Stomach (tissue), 9 donors: ENCODE data around the gene HTR2B. TPM values are rescaled to one million over a fixed set of nuclear protein-coding genes. Genes with fewer than 3 reads are reported as not detected.

ENCODE experiments used
- DNase-seq, 2 donors: peaks; one replicate each; pipeline versions ENCODE4 v3.0.0 to v3.0.0-alpha.2; 2013 to 2019
- H3K27ac ChIP-seq, 5 donors: fragments of 200-600 bp in 4 of 5; sonication (generic) in 4 of 5; one replicate each; pipeline ENCODE4 v1.5.1; 2013 to 2019; ENCODE audit warnings: mild to moderate bottlenecking in 1 of 5, moderate library complexity in 1 of 5
- H3K27me3 ChIP-seq, 3 donors: fragments of 200-600 bp; sonication (generic); one replicate each; pipeline ENCODE4 v1.5.1; 2017 to 2019; ENCODE audit warnings: mixed run types in 1 of 3
- H3K36me3 ChIP-seq, 4 donors: fragments of 200-600 bp; sonication (generic); 1 replicate in 3 of 4; 2 replicates in 1 of 4; pipeline ENCODE4 v1.5.1; 2016 to 2019
- H3K4me1 ChIP-seq, 4 donors: fragments of 200-600 bp; sonication (generic); one replicate each; pipeline ENCODE4 v1.5.1; 2016 to 2019
- H3K4me3 ChIP-seq, 4 donors: fragments of 200-600 bp; sonication (generic) in 3 of 4; one replicate each; pipeline ENCODE4 v1.5.1; 2016 to 2019; ENCODE audit warnings: mild to moderate bottlenecking in 1 of 4
- H3K9me3 ChIP-seq, 4 donors: fragments of 200-600 bp; sonication (generic); one replicate each; pipeline ENCODE4 v1.5.1; 2016 to 2019
- CTCF ChIP-seq, 7 experiments: fragments of 450-650 bp in 4 of 7; fragments of 200-600 bp in 3 of 7; sonication (generic) in 3 of 7; IDR thresholded peaks; one replicate each; pipeline ENCODE4 v1.5.1; 2016 to 2019; ENCODE audit warnings: antibody characterized with exemption in 7 of 7, control low read depth in 2 of 7, mild to moderate bottlenecking in 1 of 7
- EP300 ChIP-seq: sonication (generic); formaldehyde crosslinking; IDR thresholded peaks from one replicate; pipeline ENCODE4 v1.6.1; 2017; ENCODE audit warnings: antibody characterized with exemption
- POLR2A ChIP-seq, 4 donors: fragments of 450-650 bp; IDR thresholded peaks; one replicate each; pipeline ENCODE4 v1.6.1; 2016; ENCODE audit warnings: antibody characterized with exemption in 4 of 4, control low read depth in 2 of 4, mild to moderate bottlenecking in 1 of 4, moderate library complexity in 1 of 4
- POLR2AphosphoS5 ChIP-seq, 3 donors: sonication (generic); formaldehyde crosslinking; IDR thresholded peaks; one replicate each; pipeline ENCODE4 v1.6.1; 2016; ENCODE audit warnings: antibody characterized with exemption in 3 of 3
- WGBS, 5 donors: extraction: QIAGEN DNeasy Blood & Tissue Kit in 3 of 5; methylation state at CpG; one replicate each; pipeline versions ENCODE4 v1.1.5 to v1.1.7; 2013 to 2018; 5-methylcytosine and 5-hydroxymethylcytosine counted together
- intact Hi-C: fragments of 100-400 bp; cut with DNase I; formaldehyde crosslinking; loops from one replicate; pipeline ENCODE4 v1.15.1; 2023; ENCODE audit warnings: low total_unique reads
- polyA plus RNA-seq, 3 donors: library from polyadenylated mRNA; stranded (reverse); fragments of 200-250 nt; gene quantifications; one replicate each; pipeline ENCODE4 v1.2.3, GENCODE V29; 2013
- total RNA-seq, 5 donors: library from RNA; depleted of rRNA; stranded (reverse); fragments of >200 nt; gene quantifications; one replicate each; pipeline versions ENCODE4 v1.1.0 to v1.2.3, GENCODE V29; 2014 to 2016
- donor health status: healthy with polysubstance abuse.
- donor health status: Bipolar disorder and iron deficiency.
- donor health status: healthy.

HTR2B gene
- total and polyA plus RNA-seq, 8 donors, result 0.35 to 32.1 (median 1.3) TPM; not detected in 3

- Histone ChIP-seq H3K27me3 (no peaks in the 10 kb centered on the region), H3K27ac (no peak overlapping the region), H3K4me3 (no peak overlapping the region), H3K36me3 (no peaks in the 10 kb centered on the region), H3K4me1 (peaks cover 0 to 46% (median 2%) of the 10 kb centered on the region in 4 donors), H3K9me3 (no peaks in the 10 kb centered on the region)
- WGBS, 5 donors, result 44 to 88% (median 62%) methylated on average over 1 of the region's 1 CpG
- intact Hi-C loops, result no loop called here
- no peak for TF ChIP-seq POLR2AphosphoS5 (IDR thresholded peaks at IDR 0.05)
- no peak for DNase-seq
Observed at GRCh38 chr2:231132129-231132528, 7.3 kb upstream of the HTR2B start.

- H3K4me3 ChIP-seq, result no peak overlapping the region
- WGBS, 5 donors, result 76 to 84% (median 82%) methylated on average over 6 of the region's 6 CpGs
- intact Hi-C loops, result no loop called here
- H3K9me3 ChIP-seq, result no peaks in the 10 kb centered on the region
- H3K27ac ChIP-seq, result no peak overlapping the region
- no peak for DNase-seq
- H3K4me1 ChIP-seq, result peaks cover 0 to 46% (median 7%) of the 10 kb centered on the region in 4 donors
- H3K27me3 ChIP-seq, result no peaks in the 10 kb centered on the region
- no peaks in the 10 kb centered on the region for H3K36me3 ChIP-seq
- TF ChIP-seq EP300 (no peak), CTCF (IDR thresholded peaks at IDR 0.05) (no peak), POLR2AphosphoS5 (IDR thresholded peaks at IDR 0.05) (no peak), POLR2A (IDR thresholded peaks at IDR 0.05) (no peak)
Observed at GRCh38 chr2:231130336-231131056, 5.7 kb upstream of the HTR2B start.

- H3K4me3 ChIP-seq, result no peak overlapping the region
- H3K27me3 ChIP-seq, result no peaks in the 10 kb centered on the region
- intact Hi-C loops, result no loop called here
- TF ChIP-seq CTCF (IDR thresholded peaks at IDR 0.05) (no peak), POLR2A (IDR thresholded peaks at IDR 0.05) (no peak), POLR2AphosphoS5 (IDR thresholded peaks at IDR 0.05) (no peak), EP300 (no peak)
- no peaks in the 10 kb centered on the region for H3K36me3 ChIP-seq
- 78 to 89% (median 83%) methylated on average over 1 of the region's 1 CpG for WGBS, 5 donors
- H3K27ac ChIP-seq, result no peak overlapping the region
- H3K4me1 ChIP-seq, result peaks cover 0 to 59% (median 14%) of the 10 kb centered on the region in 4 donors
- no peak for DNase-seq
- H3K9me3 ChIP-seq, result no peaks in the 10 kb centered on the region
Observed at GRCh38 chr2:231129216-231129615, 4.4 kb upstream of the HTR2B start.

GRCh38 chr2:231128541-231128940 is 3.7 kb upstream of the HTR2B start:
- Histone ChIP-seq H3K36me3 (no peaks in the 10 kb centered on the region), H3K4me3 (no peak overlapping the region), H3K27me3 (no peaks in the 10 kb centered on the region), H3K9me3 (no peaks in the 10 kb centered on the region), H3K27ac (no peak overlapping the region), H3K4me1 (peaks cover 0 to 59% (median 17%) of the 10 kb centered on the region in 4 donors)
- DNase-seq, result no peak
- intact Hi-C loops, result no loop called here
- no peak for TF ChIP-seq POLR2AphosphoS5 (IDR thresholded peaks at IDR 0.05)
- TF ChIP-seq POLR2A (IDR thresholded peaks at IDR 0.05), result no peak
- TF ChIP-seq CTCF (IDR thresholded peaks at IDR 0.05), result no peak
- TF ChIP-seq EP300, result no peak

GRCh38 chr2:231127936-231128335 is 3.1 kb upstream of the HTR2B start:
- no peak for TF ChIP-seq POLR2A (IDR thresholded peaks at IDR 0.05)
- TF ChIP-seq EP300, result no peak
- no peak for TF ChIP-seq CTCF (IDR thresholded peaks at IDR 0.05)
- no peak for TF ChIP-seq POLR2AphosphoS5 (IDR thresholded peaks at IDR 0.05)
- intact Hi-C loops, result no loop called here
- DNase-seq, result no peak
- no peaks in the 10 kb centered on the region for H3K9me3 ChIP-seq
- no peak overlapping the region for H3K27ac ChIP-seq
- peaks cover 0 to 62% (median 20%) of the 10 kb centered on the region in 4 donors for H3K4me1 ChIP-seq
- no peaks in the 10 kb centered on the region for H3K27me3 ChIP-seq
- no peaks in the 10 kb centered on the region for H3K36me3 ChIP-seq
- WGBS, 5 donors, result 93 to 100% (median 97%) methylated on average over 1 of the region's 1 CpG
- no peak overlapping the region for H3K4me3 ChIP-seq
